Measurements from ENCODE around the gene ASPG.

The ASPG gene

GRCh38 chr14:104162495-104162894 is 77.0 kb downstream of the ASPG start:
- DNase-seq (ENCODE audit: low spot score): no peak

GRCh38 chr14:104163541-104163940 is 78.0 kb downstream of the ASPG start:
- DNase-seq (ENCODE audit: low spot score): no peak

GRCh38 chr14:104164041-104164440 is 78.5 kb downstream of the ASPG start:
- DNase-seq (ENCODE audit: low spot score): no peak

- no peak for DNase-seq (ENCODE audit: low spot score)
These were observed 79.0 kb downstream of the ASPG start for GRCh38 chr14:104164512-104164911.

All from ecto neural progenitor cell (in vitro differentiated cells).